Measurements from ENCODE around the gene KCTD5.

GRCh38 chr16:2749476-2749875 lies 67.2 kb downstream of the KCTD5 start:
- no peak for TF ChIP-seq EZH2 (IDR thresholded peaks at IDR 0.05; ENCODE audit: borderline replicate concordance)
- TF ChIP-seq CTCF (IDR thresholded peaks at IDR 0.05; ENCODE audit: poor library complexity), result no peak

Data from hepatocyte (in vitro differentiated cells).